Fibroblast of lung (primary cell): ENCODE results near the gene TMPRSS9. TPM values are rescaled to one million over a fixed set of nuclear protein-coding genes. Genes with fewer than 3 reads are reported as not detected.

Experiments
- DNase-seq, 2 donors: peaks; one replicate each; pipeline versions ENCODE4 v3.0.0 to v3.0.0-alpha.2; 2010; ENCODE audit warnings: low read depth in 2 of 2
- H2AFZ ChIP-seq: 2 replicates; pipeline ENCODE4 v1.5.1; 2012; ENCODE audit warnings: low read length, control low read depth, inconsistent platforms
- H3K27ac ChIP-seq: 2 replicates; pipeline ENCODE4 v1.5.1; 2011; ENCODE audit warnings: low read length, control low read depth; ENCODE audit not compliant: insufficient read depth
- H3K27me3 ChIP-seq: 2 replicates; pipeline ENCODE4 v1.5.1; 2011; ENCODE audit warnings: mild to moderate bottlenecking, low read length; ENCODE audit not compliant: control insufficient read depth, insufficient read depth
- H3K36me3 ChIP-seq: 2 replicates; pipeline ENCODE4 v1.5.1; 2011; ENCODE audit warnings: low read length; ENCODE audit not compliant: control insufficient read depth, insufficient read depth
- H3K4me1 ChIP-seq: 2 replicates; pipeline ENCODE4 v1.5.1; 2011; ENCODE audit warnings: low read length; ENCODE audit not compliant: control insufficient read depth, insufficient read depth; ENCODE audit errors: extremely low read depth
- H3K4me2 ChIP-seq: 2 replicates; pipeline ENCODE4 v1.5.1; 2011; ENCODE audit warnings: low read length, control low read depth; ENCODE audit not compliant: insufficient read depth; ENCODE audit errors: extremely low read depth
- H3K4me3 ChIP-seq, 4 experiments: fragments of 200-600 bp in 1 of 4; sonication (generic) in 1 of 4; replicated peaks in 1 of 4; 2 replicates each; pipeline ENCODE4 v1.5.1; 2011 to 2016; ENCODE audit warnings: low read length in 4 of 4, low read depth in 3 of 4, mild to moderate bottlenecking in 3 of 4, control low read depth in 2 of 4, inconsistent platforms in 1 of 4, mixed read lengths in 1 of 4; ENCODE audit not compliant: insufficient read depth in 1 of 4; ENCODE audit errors: control extremely low read depth in 1 of 4
- H3K79me2 ChIP-seq: 2 replicates; pipeline ENCODE4 v1.5.1; 2012; ENCODE audit warnings: mild to moderate bottlenecking, low read length, inconsistent platforms; ENCODE audit not compliant: control insufficient read depth, insufficient read depth
- H3K9ac ChIP-seq: 2 replicates; pipeline ENCODE4 v1.5.1; 2011; ENCODE audit warnings: mild to moderate bottlenecking, low read length, control low read depth; ENCODE audit not compliant: insufficient read depth
- H3K9me3 ChIP-seq: 2 replicates; pipeline ENCODE4 v1.5.1; 2012; ENCODE audit warnings: low read depth, low read length; ENCODE audit not compliant: control insufficient read depth, insufficient read depth
- H4K20me1 ChIP-seq: 2 replicates; pipeline ENCODE4 v1.5.1; 2011; ENCODE audit warnings: low read length; ENCODE audit not compliant: control insufficient read depth, insufficient read depth; ENCODE audit errors: extremely low read depth
- EZH2 ChIP-seq: IDR thresholded peaks from 2 replicates; pipeline ENCODE4 v1.5.1; 2012; ENCODE audit warnings: low read length, control low read depth, mild to moderate bottlenecking; ENCODE audit errors: missing control alignments
- polyA plus RNA-seq, 2 donors: library from polyadenylated mRNA; depleted of rRNA in 1 of 2; stranded (reverse) in 1 of 2; unstranded in 1 of 2; fragments of >200 nt; gene quantifications; 2 replicates each; pipeline ENCODE4 v1.2.1, GENCODE V29; 2011 to 2012; ENCODE audit warnings: missing spikeins in 1 of 2
- total RNA-seq: library from RNA; depleted of rRNA; stranded (reverse); fragments of >200 nt; gene quantifications from 2 replicates; pipeline ENCODE4 v1.2.1, GENCODE V29; 2014
- TF ChIP-seq, protein P1 (sequence below), 2 donors: IDR thresholded peaks in 1 of 2; conservative IDR thresholded peaks in 1 of 2; 1 replicate in 1 of 2; 2 replicates in 1 of 2; pipeline ENCODE4 v1.5.1; 2011 to 2012; ENCODE audit warnings: low read length in 2 of 2, control low read depth in 1 of 2, inconsistent platforms in 1 of 2, low read depth in 1 of 2, mild to moderate bottlenecking in 1 of 2

Gene TMPRSS9
- total and polyA plus RNA-seq, 2 donors (not counting 1 experiment from before 2014, with no cell fraction given), result not detected

DNA sequence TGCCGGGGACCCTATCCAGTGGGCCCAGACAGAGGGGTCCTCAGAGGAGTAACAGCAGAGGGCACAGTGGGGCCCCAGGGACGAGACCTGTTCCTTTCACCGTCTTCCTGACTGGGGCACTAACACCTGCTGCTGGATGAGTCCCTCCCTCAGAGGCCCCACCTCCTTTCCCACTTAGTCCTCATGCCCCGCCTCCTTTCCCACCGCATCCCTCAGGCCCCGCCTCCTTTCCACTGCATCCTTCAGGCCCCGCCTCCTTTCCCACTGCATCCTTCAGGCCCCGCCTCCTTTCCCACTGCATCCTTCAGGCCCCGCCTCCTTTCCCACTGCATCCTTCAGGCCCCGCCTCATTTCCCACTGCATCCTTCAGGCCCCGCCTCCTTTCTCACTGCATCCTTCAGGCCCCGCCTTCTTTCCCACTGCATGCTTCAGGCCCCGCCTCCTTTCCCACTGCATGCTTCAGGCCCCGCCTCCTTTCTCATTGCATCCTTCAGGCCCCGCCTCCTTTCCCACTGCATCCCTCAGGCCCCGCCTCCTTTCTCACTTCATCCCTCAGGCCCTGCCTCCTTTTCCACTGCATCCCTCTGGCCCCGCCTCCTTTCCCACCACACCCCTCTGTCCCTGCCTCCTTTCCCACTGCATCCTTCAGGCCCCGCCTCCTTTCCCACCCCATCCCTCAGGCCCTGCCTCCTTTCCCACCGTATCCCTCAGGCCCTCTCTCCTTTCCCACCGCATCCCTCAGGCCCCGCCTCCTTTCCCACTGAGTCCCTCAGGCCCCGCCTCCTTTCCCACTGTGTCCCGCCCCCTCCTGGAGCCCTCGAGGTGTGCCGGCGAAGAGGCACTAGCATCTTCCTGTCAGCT lies 24.8 kb upstream of the TMPRSS9 start:
- H3K4me1 ChIP-seq, result no peaks in the 10 kb centered on the region
- H4K20me1 ChIP-seq, result no peaks in the 10 kb centered on the region
- H3K27ac ChIP-seq, result no peak overlapping the region
- H3K4me3 ChIP-seq, result no peak overlapping the region
- peaks cover 39% of the 10 kb centered on the region for H3K79me2 ChIP-seq
- peaks cover 5% of the 10 kb centered on the region for H3K36me3 ChIP-seq
- no peak for TF ChIP-seq EZH2
- TF ChIP-seq, protein P1, sequence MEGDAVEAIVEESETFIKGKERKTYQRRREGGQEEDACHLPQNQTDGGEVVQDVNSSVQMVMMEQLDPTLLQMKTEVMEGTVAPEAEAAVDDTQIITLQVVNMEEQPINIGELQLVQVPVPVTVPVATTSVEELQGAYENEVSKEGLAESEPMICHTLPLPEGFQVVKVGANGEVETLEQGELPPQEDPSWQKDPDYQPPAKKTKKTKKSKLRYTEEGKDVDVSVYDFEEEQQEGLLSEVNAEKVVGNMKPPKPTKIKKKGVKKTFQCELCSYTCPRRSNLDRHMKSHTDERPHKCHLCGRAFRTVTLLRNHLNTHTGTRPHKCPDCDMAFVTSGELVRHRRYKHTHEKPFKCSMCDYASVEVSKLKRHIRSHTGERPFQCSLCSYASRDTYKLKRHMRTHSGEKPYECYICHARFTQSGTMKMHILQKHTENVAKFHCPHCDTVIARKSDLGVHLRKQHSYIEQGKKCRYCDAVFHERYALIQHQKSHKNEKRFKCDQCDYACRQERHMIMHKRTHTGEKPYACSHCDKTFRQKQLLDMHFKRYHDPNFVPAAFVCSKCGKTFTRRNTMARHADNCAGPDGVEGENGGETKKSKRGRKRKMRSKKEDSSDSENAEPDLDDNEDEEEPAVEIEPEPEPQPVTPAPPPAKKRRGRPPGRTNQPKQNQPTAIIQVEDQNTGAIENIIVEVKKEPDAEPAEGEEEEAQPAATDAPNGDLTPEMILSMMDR (conservative IDR thresholded peaks at IDR 0.05 in 1 of 2, IDR thresholded peaks at IDR 0.05 in 1 of 2; ENCODE audit: low read depth in 1 of 2, low read length in 2 of 2), result no peak
- H3K9me3 ChIP-seq, result no peaks in the 10 kb centered on the region
- DNase-seq, result no peak
- no peaks in the 10 kb centered on the region for H3K27me3 ChIP-seq
- H2AFZ ChIP-seq, result no peak overlapping the region
- no peak overlapping the region for H3K4me2 ChIP-seq
- H3K9ac ChIP-seq, result no peak overlapping the region

DNA sequence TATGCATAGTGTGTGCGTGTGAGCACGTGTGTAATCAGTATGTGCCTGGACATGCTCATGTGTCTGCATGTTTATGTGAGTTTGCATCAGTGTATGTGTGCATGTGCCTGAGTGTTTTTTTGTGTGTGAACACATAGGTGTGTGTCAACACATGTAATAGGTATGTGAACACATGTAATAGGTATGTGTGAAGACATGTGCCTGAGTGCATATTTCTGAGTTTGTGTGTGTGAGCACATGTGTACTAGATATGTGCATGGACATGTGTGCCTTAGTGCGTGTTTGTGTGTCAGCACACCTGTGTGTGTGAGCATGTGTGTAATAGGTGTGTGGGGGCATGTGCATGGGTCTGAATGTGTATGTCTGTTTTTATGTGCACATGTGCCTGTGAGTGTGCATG lies 24.2 kb upstream of the TMPRSS9 start:
- Histone ChIP-seq H3K4me3 (no peak overlapping the region), H3K4me2 (no peak overlapping the region), H2AFZ (no peak overlapping the region), H3K27ac (no peak overlapping the region), H3K27me3 (no peaks in the 10 kb centered on the region), H3K79me2 (peaks cover 33% of the 10 kb centered on the region), H3K4me1 (no peaks in the 10 kb centered on the region), H4K20me1 (no peaks in the 10 kb centered on the region), H3K9me3 (no peaks in the 10 kb centered on the region), H3K36me3 (peaks cover 8% of the 10 kb centered on the region), H3K9ac (no peak overlapping the region)
- TF ChIP-seq EZH2, result no peak
- TF ChIP-seq, protein P1 (conservative IDR thresholded peaks at IDR 0.05 in 1 of 2, IDR thresholded peaks at IDR 0.05 in 1 of 2; ENCODE audit: low read depth in 1 of 2, low read length in 2 of 2), result no peak
- DNase-seq, result no peak

DNA sequence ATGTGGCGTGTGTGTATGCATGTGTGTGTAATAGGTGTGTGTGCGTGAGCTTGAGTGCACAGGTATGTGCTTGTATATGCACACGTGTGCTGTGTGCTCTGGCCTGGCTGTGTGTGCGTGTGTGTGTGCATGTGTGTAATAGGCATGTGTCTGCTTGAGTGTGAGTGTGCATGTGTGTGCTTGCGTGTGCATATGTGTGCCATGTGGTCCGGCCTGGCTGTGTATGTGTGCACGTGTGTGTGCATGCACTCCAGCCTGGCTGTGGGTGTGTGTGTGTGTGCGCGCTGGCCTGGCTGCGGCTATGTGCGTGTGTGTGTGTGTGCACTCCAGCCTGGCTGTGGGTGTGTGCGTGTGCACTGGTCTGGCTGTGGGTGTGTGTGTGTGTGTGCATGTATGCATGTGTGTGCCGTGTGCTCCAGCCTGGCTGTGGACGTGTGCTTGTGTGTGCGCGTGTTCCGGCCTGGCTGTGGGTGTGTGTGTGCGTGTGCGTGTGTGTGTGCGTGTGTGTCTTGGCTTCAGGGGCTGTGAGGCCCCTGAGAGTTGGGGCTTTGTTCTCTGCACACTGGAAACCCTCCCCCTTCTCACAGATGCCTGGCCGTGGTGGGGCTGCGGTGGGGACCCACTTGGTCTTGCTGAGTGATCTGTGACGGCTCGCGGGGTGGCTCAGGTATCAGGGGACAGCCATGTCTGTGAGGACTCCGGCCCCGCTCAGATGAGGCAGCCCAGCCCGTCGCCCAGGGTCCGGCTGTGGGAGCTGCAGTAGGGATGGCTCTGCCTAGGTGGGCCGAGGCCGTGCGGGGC lies 23.3 kb upstream of the TMPRSS9 start:
- Histone ChIP-seq H3K9ac (no peak overlapping the region), H3K4me1 (no peaks in the 10 kb centered on the region), H3K27me3 (no peaks in the 10 kb centered on the region), H3K9me3 (no peaks in the 10 kb centered on the region), H2AFZ (no peak overlapping the region), H3K36me3 (peaks cover 13% of the 10 kb centered on the region), H3K4me3 (no peak overlapping the region), H3K79me2 (peaks cover 30% of the 10 kb centered on the region), H4K20me1 (no peaks in the 10 kb centered on the region), H3K27ac (no peak overlapping the region), H3K4me2 (no peak overlapping the region)
- TF ChIP-seq, protein P1 (conservative IDR thresholded peaks at IDR 0.05 in 1 of 2, IDR thresholded peaks at IDR 0.05 in 1 of 2; ENCODE audit: low read depth in 1 of 2, low read length in 2 of 2), result no peak
- no peak for TF ChIP-seq EZH2
- DNase-seq, result no peak
